D341Med (cell line): ENCODE results near the gene CKMT2.
"Not testable (repeated sequence)": the region's sequence is repeated elsewhere in the genome, so short reads cannot be mapped to it uniquely, and the experiment has no call there.

ENCODE experiments used
- DNase-seq: peaks from one replicate; pipeline ENCODE4 v3.0.0; 2012; ENCODE audit warnings: low spot score

The CKMT2 gene

GRCh38 chr5:81251922-81252321 is 18.8 kb downstream of the CKMT2 start:
- no peak for DNase-seq

- no peak for DNase-seq
Observed at GRCh38 chr5:81252904-81253303, 19.8 kb downstream of the CKMT2 start.

DNA sequence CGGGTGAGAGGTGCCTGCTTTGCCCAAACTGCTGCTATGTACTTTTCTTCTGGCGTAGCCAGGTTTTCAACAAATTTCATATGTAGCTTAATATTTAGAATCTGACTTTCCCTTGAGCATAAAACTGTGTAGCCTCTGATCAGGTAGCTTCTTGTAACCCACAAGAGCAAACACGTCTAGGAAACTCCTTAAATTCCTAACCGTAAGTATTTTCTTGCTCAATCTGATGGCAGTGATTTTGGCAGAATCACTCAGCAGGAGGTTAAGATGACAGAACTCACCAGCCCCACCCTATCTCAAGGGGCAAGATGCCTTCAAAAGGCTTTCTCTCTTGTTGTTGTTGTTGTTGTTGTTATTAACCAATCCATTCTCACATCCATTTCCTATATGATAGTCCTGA is 20.8 kb downstream of the CKMT2 start:
- DNase-seq: no peak

DNA sequence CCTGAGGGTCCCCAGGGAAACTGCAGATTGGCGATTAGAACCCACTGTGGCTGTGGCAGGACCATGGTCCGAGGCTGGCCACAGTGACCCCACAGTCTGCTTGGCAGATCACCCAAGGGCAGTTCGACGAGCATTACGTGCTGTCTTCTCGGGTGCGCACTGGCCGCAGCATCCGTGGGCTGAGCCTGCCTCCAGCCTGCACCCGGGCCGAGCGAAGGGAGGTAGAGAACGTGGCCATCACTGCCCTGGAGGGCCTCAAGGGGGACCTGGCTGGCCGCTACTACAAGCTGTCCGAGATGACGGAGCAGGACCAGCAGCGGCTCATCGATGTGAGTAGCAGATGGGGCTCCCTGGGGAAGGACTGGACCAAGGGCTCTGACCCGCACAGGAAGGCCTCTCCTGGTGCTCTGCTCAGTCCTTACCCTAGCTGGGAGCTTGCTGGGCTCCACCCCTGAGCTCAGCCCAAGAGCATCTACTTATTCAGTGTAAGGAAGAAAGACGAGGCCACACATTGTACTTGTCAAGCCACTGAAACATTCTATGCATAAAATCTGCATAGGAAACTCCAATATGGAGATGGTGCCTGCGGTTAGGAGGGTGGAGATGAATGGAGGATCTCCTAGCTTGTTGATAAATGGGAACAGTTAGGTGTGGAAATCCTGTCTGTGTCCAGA is 21.9 kb downstream of the CKMT2 start:
- DNase-seq: no peak

GRCh38 chr5:81256766-81257165 is 23.6 kb downstream of the CKMT2 start:
- no peak for DNase-seq

GRCh38 chr5:81262796-81263195 is 29.7 kb downstream of the CKMT2 start:
- DNase-seq: not testable (repeated sequence)

GRCh38 chr5:81265101-81265500 is 32.0 kb downstream of the CKMT2 start:
- DNase-seq: no peak

GRCh38 chr5:81268521-81269196 is 35.5 kb downstream of the CKMT2 start:
- no peak for DNase-seq

- no peak for DNase-seq
Observed at GRCh38 chr5:81269751-81270393, 36.8 kb downstream of the CKMT2 start.

DNA sequence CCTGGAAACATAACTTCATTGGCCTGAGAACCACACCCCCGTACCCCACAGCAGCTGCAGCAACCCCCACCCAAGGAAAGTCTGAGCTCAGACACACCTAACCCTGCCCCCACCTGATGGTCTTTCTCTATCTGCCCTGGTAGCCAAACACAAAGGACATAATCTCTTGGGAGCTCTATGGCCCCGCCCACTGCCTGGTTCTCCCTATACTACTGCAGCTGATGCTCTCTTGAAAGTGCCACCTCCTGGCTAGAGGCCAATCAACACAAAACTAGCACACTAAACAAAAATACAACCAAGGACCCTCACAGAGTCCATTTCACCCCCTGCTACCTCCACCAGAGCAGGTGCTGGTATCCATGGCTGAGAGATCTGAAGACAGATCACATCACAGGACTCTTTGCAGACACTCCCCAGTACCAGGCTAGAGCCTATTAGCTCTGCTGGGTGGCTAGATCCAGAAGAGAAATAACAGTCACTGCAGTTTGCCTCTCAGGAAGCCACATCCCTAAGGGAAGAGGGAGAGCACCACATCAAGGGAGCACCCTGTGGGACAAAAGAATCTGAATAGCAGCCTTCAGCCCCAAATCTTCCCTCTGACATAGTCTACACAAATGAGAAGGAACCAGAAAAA is 37.4 kb downstream of the CKMT2 start:
- not testable (repeated sequence) for DNase-seq

DNA sequence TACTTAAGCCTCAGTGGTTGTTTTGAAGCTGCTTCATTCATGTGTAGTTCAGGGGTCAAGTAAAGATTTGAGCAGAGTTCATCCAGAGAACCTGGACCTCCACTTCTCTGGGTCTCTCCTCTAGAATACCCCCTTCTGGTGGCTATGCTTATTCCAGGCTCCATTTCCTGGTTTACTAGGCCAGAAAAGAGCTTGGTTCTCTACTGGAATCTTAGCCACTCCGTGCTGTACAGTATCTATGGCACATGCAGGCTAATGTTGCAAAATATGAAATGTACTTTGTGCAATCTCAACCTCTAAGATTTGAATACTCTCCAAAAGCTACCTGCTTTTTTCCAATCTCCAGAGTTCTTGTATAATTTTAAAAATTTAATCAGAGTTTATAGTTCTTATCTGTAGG is 50.9 kb downstream of the CKMT2 start:
- no peak for DNase-seq

- no peak for DNase-seq
Observed at GRCh38 chr5:81286059-81286617, 53.0 kb downstream of the CKMT2 start.

GRCh38 chr5:81288021-81288433 is 54.9 kb downstream of the CKMT2 start:
- no peak for DNase-seq

GRCh38 chr5:81290146-81290545 is 57.0 kb downstream of the CKMT2 start:
- no peak for DNase-seq

DNA sequence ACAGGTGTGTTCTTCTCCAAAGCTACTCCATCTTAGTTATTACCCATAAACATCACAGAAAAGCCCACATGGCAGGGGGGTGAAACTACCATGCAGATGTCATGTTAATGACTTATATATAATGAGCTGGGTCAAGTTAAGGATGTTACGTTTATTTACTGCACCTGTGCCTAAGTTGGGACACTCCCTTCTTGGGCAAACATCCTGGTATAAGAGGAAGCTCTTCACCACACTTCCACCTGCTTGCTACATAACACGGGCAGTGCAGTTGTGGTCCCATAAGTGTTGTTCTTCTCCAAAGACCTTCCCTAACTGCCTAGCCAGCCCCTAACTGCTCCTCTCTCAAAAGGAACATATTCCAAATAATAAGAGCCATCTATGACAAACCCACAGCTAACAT is 59.0 kb downstream of the CKMT2 start:
- DNase-seq: no peak

GRCh38 chr5:81294021-81294420 is 60.9 kb downstream of the CKMT2 start:
- DNase-seq: not testable (repeated sequence)

DNA sequence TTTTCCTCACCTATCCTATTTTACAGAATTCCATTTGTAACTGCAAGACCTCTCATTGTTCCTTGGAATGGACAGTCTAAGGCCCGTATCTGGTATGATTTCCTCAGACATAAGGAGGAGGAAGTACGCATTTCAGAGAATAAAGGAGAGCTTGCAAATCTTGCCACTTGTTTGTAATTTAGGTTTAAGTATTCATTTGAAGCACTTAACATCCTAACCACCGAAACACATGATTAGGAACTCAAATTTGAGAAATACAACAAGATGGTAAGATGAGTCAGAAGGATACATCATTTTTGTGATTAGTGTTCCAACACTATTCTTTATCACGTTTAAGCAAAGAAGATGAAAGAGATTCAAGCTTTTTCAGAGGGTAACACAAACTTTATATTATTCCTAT is 64.4 kb downstream of the CKMT2 start:
- DNase-seq: no peak

GRCh38 chr5:81300921-81301270 is 67.8 kb downstream of the CKMT2 start:
- no peak for DNase-seq

GRCh38 chr5:81301271-81302015 is 68.3 kb downstream of the CKMT2 start, which contains the start of gene ZCCHC9:
TSS of gene ZCCHC9 (plus strand) at chr5:81301587. CDS start at chr5:81304758, 3,171 bp downstream.
- peak; percentile 92 for DNase-seq

GRCh38 chr5:81302596-81302995 is 69.5 kb downstream of the CKMT2 start:
- DNase-seq: no peak

- no peak for DNase-seq
Observed at GRCh38 chr5:81303563-81303962, 70.4 kb downstream of the CKMT2 start.

- no peak for DNase-seq
Observed at GRCh38 chr5:81305785-81306184, 72.7 kb downstream of the CKMT2 start.
